Type B pancreatic cell (in vitro differentiated cells): ENCODE measurements around the gene TAS1R2. TPM values are rescaled to one million over a fixed set of nuclear protein-coding genes. Genes with fewer than 3 reads are reported as not detected.
"Not testable (repeated sequence)": the region's sequence is repeated elsewhere in the genome, so short reads cannot be mapped to it uniquely, and the experiment has no call there.

ENCODE experiments used
- DNase-seq: peaks from one replicate; pipeline ENCODE4 v3.0.0; 2021; ENCODE audit warnings: mixed read lengths; ENCODE audit not compliant: unreplicated experiment; ENCODE audit errors: extremely low spot score
- H3K27ac Mint-ChIP-seq: 2 replicates; pipeline ENCODE4 v1.8.0; 2021; ENCODE audit warnings: mild to moderate bottlenecking, mixed read lengths
- H3K27me3 Mint-ChIP-seq: 2 replicates; pipeline ENCODE4 v1.8.0; 2021; ENCODE audit warnings: mixed read lengths
- H3K36me3 Mint-ChIP-seq: 2 replicates; pipeline ENCODE4 v1.8.0; 2021; ENCODE audit warnings: mixed read lengths
- H3K4me1 Mint-ChIP-seq: one replicate; pipeline ENCODE4 v1.8.0; 2021; ENCODE audit warnings: mixed read lengths; ENCODE audit not compliant: unreplicated experiment
- H3K4me3 Mint-ChIP-seq: 2 replicates; pipeline ENCODE4 v1.8.0; 2021; ENCODE audit warnings: mild to moderate bottlenecking, mixed read lengths
- H3K9me3 Mint-ChIP-seq: 2 replicates; pipeline ENCODE4 v1.8.0; 2021; ENCODE audit warnings: mixed read lengths
- CTCF ChIP-seq: fragments of 200-600 bp; sonication (generic); conservative IDR thresholded peaks from 2 replicates; pipeline ENCODE4 v1.5.0; 2021; ENCODE audit warnings: antibody characterized with exemption, mild to moderate bottlenecking
- total RNA-seq: library from RNA; stranded (reverse); gene quantifications from 2 replicates; pipeline ENCODE4 v1.2.1, GENCODE V29; 2021; ENCODE audit warnings: low replicate concordance

The TAS1R2 gene
- total RNA-seq, 1 donor from 2014 or later: not detected

- H3K36me3 Mint-ChIP-seq: no peaks in the 10 kb centered on the region
Observed at GRCh38 chr1:18870957-18871356, 11.5 kb upstream of the TAS1R2 start.

GRCh38 chr1:18870595-18870865 is 11.1 kb upstream of the TAS1R2 start:
- H3K27ac Mint-ChIP-seq, H3K36me3 Mint-ChIP-seq, DNase-seq, H3K4me1 Mint-ChIP-seq, H3K9me3 Mint-ChIP-seq, H3K4me3 Mint-ChIP-seq: not testable (repeated sequence)
- peaks cover 12% of the 10 kb centered on the region for H3K27me3 Mint-ChIP-seq

More at GRCh38 chr1:18870957-18871356, 11.5 kb upstream of the TAS1R2 start:
- no peak for TF ChIP-seq CTCF
- Mint-ChIP-seq H3K27me3 (peaks cover 8% of the 10 kb centered on the region), H3K4me1 (no peaks in the 10 kb centered on the region), H3K4me3 (no peak overlapping the region), H3K9me3 (no peaks in the 10 kb centered on the region), H3K27ac (no peak overlapping the region)
- DNase-seq: no peak

GRCh38 chr1:18869847-18870594 is 10.6 kb upstream of the TAS1R2 start:
- TF ChIP-seq CTCF: no peak
- DNase-seq: no peak
- Mint-ChIP-seq H3K36me3 (no peaks in the 10 kb centered on the region), H3K4me3 (no peak overlapping the region), H3K27me3 (peaks cover 13% of the 10 kb centered on the region), H3K4me1 (no peaks in the 10 kb centered on the region), H3K27ac (no peak overlapping the region), H3K9me3 (no peaks in the 10 kb centered on the region)

DNA sequence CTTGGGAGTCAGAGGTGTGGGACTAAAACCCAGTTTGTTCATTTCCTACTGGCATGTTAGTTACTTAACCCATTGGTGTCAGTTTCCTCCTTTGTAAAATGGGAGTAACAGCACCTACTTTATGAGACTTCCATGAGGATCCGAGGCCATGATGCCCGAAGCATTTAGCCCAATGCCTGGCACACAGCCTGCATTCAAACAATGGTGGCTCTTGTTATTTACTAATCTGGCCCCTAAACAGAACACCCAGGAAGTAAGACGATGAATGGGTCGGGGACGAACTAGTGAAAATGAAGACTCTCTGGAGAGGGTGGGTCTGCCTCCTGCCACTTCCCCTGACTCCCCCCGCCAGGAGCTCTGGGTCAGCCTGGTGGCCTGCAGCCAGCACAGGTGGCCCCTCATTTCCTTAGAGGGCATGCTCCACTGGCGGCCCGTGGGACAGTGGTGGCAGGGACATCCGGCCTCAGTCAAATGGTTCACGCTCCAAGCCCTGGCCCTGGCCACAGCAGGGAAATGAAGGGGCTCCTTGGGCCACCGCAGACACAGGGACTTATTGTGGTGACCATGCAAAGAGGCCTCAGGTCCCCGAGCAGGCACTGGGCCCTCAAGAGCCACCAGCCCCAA is 9.5 kb upstream of the TAS1R2 start:
- Mint-ChIP-seq H3K36me3 (no peaks in the 10 kb centered on the region), H3K4me3 (no peak overlapping the region), H3K27me3 (peaks cover 18% of the 10 kb centered on the region), H3K27ac (no peak overlapping the region), H3K9me3 (no peaks in the 10 kb centered on the region), H3K4me1 (no peaks in the 10 kb centered on the region)
- no peak for DNase-seq
- no peak for TF ChIP-seq CTCF

DNA sequence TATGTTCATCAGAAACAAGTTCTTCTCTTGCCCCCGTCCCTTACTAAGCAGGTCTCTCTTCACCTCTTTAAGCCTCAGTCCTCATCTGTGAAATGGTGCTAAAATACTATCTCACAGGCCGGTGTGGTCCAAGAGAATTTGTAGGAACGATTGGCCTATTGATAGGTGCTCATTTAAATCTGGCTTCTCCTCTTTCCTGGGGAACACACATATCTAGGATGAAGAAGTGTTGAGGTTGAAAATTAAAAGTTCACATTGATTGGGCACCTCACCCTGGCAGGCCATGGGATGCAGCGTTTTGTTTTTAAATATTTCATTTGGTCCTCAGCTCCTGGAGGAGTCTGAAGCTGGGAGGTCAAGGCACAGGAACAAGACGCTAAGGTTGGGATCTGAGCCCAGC is 8.9 kb upstream of the TAS1R2 start:
- peaks cover 18% of the 10 kb centered on the region for H3K27me3 Mint-ChIP-seq
- no peaks in the 10 kb centered on the region for H3K36me3 Mint-ChIP-seq
- H3K27ac Mint-ChIP-seq: no peak overlapping the region
- H3K4me1 Mint-ChIP-seq: no peaks in the 10 kb centered on the region
- TF ChIP-seq CTCF: no peak
- no peak for DNase-seq
- H3K4me3 Mint-ChIP-seq: no peak overlapping the region
- no peaks in the 10 kb centered on the region for H3K9me3 Mint-ChIP-seq

DNA sequence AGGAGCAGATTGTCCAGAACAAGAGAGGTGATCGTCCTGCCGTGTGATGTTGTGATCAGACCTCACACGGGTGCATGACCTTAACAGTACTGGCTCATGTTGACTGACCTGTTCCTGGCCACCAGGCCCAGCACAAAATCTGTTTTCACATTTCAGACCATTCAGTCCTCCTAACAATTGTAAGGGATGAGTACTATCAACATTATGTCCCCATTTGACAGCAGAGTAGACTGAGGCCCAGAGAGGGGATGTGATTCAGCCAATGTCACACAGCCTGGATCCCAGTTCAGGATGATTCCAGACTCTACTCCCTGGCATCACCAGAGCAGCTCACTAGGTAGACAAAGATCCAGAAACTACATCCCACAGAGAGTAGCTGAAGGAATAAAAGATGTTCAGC is 7.4 kb upstream of the TAS1R2 start:
- no peak overlapping the region for H3K4me3 Mint-ChIP-seq
- H3K36me3 Mint-ChIP-seq: no peaks in the 10 kb centered on the region
- no peak overlapping the region for H3K27ac Mint-ChIP-seq
- H3K4me1 Mint-ChIP-seq: no peaks in the 10 kb centered on the region
- H3K27me3 Mint-ChIP-seq: peaks cover 22% of the 10 kb centered on the region
- no peaks in the 10 kb centered on the region for H3K9me3 Mint-ChIP-seq
- no peak for DNase-seq
- TF ChIP-seq CTCF: no peak
